HG02571 (cell line): ENCODE results near the gene TMEM169.

Experiments used
- ATAC-seq: cut with Tn5 transposase; IDR thresholded peaks from one replicate; pipeline ENCODE4 v1.9.1; 2021; ENCODE audit warnings: mild to moderate bottlenecking, moderate library complexity; ENCODE audit not compliant: unreplicated experiment

Gene TMEM169, protein sequence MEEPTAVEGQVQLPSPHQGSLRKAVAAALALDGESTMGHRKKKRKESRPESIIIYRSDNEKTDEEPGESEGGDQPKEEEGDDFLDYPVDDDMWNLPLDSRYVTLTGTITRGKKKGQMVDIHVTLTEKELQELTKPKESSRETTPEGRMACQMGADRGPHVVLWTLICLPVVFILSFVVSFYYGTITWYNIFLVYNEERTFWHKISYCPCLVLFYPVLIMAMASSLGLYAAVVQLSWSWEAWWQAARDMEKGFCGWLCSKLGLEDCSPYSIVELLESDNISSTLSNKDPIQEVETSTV

DNA sequence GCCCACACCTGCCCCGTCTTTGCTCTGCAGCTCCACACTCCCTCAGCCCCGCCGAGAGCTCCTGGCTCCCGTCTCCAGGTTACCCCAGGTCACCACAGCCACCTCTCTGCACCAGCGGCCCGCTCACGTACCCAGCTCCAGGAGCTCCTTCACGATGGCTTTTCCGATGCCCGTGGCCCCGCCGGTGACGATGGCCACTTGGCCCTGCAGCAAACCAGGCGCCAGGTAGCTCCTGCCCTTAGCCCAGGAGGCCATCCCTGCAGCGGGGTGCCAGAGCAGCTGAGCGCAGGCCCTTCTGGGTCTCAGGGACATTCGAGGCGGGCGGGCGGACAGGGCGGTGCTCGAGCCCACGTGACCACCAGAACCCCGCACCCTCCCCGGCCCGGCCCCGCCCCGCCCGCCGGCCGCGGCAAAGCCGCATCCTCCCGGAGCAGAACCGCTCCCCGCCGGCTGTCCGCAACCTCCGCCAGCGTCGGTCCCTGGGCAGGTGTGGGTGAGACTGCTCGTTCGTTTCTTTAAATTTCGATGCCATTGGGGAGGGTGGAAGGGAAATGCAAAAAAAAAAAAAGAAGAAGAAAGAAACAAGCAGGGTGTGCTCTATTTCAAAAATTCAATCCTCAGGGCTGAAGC, at the start of gene TMEM169, which contains the start of gene PECR:
Gene TMEM169 (plus strand): TSS at position 433 of the 630 bp plus-strand sequence. CDS start 14,045 bp downstream, outside the sequence.
Gene PECR (minus strand): TSS at position 323 of the 630 bp plus-strand sequence. CDS start 68 bp downstream, at position 255.
- ATAC-seq = peak; percentile 98

DNA sequence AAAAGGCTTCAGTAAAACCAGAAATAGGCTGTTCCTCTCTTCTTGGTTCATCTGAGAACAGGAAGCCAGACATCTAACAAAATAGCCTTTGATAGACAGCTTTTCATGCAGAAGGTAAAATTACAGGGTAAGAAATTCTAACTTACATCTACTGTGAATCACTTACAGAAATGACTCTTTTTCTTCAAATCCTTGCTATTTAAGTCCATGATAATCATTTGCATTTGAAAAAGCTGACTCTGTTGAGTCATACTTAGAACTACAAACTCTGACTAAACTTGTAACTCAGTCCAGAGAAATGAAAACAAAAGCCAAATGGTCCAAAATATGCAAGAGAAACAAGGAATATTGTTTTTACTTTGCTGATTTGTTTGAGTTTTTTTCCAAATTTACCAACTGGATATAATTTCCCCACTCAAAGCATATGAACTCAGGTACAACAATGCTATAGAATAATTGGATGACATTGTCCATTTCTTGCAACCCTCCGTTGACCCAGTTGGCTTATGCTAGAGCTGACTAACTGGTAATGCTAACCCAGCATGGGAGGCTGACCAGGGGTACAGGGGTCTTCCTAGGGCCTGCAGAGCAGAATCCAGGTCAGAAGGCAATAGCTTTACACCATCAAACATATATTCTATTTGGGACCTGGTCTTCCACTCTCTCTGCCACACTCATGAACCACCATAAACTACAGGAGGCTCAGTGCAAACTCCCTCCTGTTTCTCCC, 49.6 kb upstream of the TMEM169 start:
- peak; percentile 76 for ATAC-seq

DNA sequence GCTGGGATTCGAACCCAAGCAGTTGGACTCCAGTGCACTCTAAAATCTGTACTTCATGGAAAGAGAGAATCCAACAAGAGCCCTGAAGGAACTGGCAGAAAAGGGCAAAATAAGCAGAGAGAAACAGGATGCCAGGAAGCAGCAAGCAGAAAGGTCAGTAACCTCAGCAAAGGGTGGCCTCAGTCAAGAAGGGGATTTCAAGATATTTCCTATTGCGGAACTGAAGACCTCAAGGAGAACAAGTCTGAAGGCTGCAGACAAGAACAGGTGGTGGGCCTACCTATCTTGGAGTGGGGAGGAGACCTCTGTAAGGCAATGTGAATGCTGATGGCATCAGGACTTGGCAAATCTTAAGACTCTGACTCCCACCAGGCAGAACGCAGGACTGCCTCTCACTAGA, 48.3 kb upstream of the TMEM169 start:
- ATAC-seq = no peak

DNA sequence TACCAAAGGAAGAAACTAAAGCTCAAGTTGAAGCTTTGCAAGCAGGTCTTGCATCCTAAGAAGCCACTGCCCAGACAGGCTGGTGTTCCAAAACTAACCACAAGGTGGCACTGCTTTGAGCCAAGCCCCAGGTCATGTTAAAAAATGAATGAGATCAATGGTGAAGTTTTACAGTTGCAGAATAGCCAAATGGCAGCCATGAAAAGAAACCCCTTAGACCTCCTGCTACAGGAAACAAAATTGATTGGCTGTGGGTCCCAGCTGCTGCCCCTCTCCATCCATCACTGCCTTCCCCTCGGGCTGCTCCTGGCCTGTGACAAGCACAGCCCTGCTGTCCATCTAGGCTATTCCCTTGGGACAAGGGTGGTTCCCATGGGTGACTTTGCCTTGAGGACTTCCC, 47.7 kb upstream of the TMEM169 start:
- peak; percentile 39 for ATAC-seq

DNA sequence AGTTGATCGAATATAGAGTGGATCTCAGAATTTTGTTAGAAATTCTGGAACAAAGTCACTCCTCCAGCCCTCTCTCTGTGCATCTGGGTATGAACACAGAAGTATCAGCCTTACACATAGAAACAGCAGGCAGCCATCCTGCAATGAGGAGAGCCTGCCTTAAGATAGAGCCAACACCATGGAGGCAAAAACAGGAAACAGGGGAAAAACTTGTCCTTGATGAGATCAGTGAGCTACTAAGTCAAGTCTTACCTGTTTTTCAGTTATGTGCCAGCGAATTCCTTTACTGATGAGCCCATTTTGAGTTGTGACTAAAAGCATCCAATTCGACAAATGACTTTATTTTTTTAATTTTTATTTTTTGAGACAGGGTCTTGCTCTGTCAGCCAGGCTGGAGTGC, 41.8 kb upstream of the TMEM169 start:
- no peak for ATAC-seq

DNA sequence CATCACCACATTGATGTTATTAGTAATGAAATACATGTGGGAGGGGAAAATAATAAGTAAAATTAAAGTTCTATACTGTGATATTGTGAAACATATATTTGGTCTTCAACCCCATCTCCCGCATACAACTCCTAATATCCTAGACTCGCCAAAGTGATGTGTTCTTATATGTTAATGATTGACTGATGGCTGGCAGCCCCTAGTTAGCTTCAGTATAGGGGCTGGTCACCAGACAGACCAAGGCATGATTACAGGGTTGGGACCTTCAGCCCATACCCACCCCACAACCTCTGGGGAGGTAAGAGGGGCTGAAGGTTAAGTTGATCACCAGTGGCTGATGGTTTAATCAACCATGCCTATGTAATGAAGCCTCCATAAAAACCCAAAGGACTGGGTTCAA, 40.3 kb upstream of the TMEM169 start:
- no peak for ATAC-seq

DNA sequence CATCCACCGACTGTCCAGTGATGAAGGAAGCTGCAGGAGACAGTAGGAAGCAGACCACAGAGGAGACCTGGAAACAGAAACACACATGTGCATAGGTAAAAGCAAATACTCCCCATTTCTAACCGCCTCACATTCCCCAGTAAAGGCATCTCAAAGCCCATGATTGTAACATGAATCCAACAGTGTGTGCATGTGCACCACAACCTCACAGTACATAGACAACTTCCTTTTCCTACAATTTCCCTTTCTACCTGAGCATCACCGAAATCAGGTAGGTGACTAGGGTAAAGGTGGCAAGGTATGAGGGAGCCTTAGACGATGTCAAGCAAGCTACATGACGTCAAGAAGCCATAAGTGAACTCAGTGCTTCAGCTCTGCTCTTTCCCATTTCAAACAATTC, 37.8 kb upstream of the TMEM169 start:
- ATAC-seq = no peak

DNA sequence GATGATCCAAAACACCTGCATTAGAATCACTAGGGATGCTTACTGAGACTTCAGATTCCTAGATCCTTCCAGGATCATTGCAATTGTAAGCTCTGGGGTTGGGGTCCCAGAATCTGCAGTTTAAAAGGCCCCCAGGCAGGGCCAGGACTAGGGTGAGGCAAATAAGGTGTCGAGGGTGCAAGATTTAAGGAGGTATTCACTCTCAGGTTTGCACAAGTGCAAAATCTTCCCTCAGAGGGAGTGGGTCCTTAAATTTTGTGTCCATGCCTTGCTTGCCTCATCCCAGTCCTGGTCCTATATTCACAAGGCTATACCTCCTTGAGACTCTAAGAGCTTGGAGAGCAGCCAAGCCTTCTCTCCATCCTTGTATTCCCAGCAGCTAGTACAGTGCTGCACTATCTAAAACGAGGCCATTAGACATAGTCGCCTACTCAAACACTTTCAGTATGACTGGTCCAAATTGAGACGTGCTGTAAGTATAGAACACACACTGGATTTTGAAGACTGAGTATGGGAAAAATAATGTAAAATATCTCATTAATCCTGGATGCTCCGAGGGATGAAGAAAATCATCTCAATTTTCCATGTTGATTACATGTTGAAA, 36.7 kb upstream of the TMEM169 start:
- peak; percentile 95 for ATAC-seq

DNA sequence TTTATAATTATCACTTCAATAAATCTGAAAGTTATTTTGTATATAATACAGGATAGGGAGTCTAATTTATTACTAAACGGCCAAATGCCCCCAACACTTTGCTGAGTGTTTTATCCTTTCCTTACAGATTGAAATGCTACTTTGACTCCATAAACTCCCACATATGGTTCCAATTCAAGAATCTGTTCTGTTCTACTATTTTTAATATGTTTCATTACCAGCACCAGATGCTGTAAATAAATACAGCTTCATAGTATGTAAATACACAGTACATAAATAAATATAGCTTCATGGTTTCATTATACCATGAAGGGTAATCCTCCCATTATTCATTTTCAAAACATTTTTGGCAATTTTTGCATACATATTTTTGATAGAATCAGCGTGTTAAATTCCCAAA, 34.3 kb upstream of the TMEM169 start:
- ATAC-seq = no peak

DNA sequence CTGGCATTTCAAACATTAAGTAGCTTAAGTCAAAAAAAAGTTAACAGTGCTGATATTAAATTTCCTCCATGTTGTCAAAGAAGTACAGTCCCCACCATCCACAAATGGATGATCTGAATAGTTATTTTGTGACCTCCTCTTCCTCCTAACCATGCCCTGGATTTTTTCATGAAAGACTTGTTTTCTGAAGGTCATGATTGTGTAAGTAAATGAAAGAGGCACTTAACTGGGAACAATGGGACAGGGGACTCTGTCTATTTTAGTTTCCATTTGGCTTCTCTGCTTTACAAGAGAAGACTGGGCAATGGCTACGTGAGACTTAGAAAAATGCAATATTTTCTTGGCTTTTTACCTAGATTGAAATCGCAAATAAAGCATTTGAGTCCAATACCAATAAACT, 32.3 kb upstream of the TMEM169 start:
- ATAC-seq = no peak

DNA sequence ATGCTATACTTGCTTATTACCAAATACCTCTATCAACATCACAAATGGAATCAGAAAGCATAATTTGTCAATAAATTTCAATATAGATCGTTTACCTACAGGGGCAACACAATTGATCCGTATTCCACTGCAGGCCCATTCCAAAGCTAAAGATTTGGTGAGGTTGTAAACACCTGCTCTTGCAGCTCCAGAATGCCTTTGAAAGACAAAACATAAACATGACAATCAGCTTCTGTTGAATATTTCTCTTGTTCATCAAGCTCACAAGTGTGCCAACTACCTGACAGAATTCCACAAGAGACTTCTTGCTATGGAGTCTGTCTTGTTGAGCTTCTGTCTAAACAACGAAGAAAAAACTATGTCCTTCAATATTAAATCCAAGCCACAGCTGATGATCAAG, 30.4 kb upstream of the TMEM169 start:
- ATAC-seq = no peak

DNA sequence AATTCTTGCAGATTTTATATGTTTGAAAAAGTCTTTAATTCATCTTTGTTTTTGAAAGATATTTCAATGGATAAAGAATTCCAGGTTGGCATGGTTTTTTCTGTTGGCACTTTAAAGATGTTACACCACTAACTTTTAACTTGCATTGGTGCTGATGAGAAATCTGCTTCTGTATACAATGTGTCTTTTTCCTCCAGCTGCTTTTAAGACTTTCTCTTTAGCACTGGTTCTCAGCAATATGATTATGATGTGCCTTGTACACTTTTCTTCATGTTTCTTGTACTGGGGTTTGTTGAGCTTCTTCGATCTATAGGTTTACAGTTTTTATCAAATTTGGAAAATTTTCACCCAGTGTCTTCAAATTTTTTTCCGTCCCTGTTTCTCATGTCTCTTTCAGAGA, 29.3 kb upstream of the TMEM169 start:
- ATAC-seq = no peak

DNA sequence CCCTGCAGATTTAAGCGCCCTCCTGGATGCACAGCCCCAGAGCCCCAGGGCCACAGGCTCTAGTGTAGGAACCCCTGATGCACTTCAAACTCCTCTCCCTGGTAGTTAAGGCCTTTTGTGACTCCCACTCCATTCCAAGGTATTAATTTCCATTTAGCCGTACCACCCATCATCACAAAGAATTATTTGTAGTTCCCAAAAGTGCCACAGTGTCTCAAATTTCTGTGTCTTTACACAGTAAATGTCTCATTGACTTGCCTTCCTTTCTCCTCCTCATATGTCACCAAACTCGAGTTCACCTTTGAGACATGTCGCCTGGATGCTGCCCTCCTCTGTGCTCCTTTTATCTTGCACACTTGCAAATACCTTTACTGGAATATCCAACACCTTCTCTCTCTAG, 26.0 kb upstream of the TMEM169 start:
- ATAC-seq = no peak

DNA sequence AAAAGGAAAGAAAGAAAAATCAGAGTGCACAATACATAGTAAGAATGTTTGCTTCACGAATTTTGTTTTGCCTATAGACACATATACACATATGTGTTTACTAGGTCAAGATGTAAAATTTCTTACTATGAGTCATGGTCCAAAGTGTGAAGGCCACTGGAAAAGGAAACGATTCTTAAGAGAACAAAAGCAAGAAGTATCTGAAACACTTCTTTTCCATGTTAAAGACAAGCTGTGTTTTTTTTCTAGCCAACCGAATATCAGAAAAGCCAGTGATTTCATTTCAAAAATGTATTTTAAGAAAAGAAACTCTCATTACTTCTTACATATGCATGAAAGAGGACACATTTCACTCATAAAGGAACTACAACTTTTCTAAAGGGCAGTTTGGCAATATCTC, 25.0 kb upstream of the TMEM169 start:
- ATAC-seq = peak; percentile 36

DNA sequence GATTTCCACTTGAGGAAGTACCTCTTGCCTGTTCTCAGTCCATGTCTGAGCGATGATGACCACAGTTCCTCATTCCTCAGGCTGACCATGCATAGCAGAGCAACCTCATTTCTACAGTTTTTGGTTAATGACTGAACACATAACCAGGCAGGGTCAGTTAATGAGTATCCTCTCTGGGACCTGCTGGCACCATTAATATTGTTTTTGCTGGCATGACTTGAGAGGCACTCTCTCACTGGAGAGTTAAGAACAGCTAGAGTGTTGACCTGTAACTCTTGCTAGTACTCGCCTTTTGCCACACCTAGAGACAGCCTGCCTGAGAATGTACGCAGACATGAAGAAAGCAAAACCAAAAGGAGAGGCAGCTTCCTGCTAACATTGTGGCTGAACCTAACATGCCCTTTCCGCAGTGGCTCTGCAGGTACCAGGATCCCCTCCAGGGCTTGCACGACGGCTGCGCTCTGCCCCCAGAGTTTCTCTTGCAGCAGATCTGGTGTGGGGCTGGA, 24.0 kb upstream of the TMEM169 start:
- ATAC-seq = peak; percentile 81

DNA sequence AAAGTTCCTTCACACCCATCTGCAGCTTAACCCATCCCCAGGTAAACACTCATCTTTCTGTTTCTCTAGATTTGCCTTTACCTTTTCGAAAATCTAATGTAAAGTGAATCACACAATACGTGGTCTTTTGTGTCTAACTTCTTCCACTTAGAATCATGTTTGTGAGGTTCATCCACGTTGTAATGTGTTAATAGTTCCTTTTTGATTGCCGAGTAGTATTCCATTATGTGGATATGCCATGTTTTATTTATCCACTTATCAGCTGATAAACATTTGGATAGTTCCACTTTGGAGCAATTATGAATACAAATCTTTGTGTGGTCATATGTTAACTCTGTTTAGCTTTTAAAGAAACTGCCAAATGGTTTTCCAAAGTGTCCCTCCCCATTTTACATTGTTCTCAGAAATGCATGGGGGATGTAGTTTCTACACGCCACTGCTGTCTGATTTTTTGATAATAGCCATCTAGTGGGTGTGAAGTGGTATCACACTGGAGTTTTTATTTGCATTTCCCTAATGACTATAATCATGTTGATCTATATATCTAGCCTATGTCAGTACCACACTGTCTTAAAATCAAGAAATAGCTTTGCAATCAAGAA, 22.4 kb upstream of the TMEM169 start:
- ATAC-seq = no peak

DNA sequence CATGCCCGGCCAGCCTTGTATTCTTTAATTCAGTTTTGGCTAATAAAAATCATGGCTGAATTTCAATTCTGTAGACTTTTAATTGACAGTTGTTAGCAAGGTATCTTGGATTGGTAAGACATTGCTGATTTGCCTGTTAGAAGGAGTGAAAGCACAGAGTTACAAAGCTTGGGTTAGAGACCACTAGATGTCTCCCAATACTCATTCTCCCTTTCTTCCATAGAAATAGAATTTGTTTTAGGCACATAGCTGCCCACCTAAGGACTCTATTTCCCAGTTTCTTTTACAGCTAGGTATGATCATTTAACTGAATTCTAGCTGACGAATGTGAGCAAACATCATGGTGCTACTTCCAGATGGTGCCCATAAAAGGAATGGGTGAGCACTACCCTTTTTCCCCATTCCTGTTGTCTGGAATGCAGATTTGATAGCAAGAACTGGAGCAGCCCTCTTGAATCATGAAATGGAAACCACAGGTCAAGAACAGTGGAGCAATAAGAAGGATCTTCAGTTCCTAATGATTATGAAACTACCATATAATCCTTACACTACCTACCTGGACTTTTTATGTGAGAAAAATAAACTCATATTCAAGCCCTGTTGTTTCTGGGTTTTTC, 17.6 kb upstream of the TMEM169 start:
- no peak for ATAC-seq

DNA sequence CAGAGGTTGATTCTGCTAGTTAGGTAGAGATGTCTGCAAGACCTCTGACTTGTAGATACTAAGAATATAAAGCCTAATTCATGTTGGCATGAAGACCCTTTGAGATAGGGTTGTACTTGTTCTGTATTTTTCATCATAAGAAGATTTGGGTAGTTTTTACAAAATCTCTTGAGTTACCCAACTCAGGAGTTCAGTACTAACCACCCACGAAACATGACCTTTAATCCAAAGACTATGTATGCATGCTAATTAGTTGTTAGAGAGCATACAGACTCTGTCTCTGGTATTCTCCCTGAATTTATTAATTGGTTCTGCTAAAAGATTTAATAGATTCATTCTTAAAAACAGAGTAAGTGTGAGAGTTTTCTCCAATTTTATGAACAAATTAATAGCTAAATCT, 17.1 kb upstream of the TMEM169 start:
- no peak for ATAC-seq

DNA sequence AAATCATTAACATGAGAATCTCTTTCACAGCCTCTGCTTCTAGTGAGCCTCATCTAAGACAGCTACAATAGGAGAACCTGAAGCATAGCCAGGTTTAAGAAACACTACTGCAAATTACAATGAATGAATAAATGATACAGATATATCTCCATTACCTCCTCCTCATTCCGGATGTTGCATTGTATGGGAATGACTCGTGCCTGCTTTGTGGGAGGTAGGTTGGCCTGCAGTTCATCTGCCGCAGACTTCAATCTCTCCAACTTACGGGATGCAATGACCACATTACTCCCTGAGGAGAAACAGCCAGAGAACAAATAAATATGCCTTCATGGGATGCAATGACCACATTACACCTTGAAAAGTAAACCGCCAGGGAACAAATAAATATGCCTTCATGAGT, 15.5 kb upstream of the TMEM169 start:
- ATAC-seq = no peak

DNA sequence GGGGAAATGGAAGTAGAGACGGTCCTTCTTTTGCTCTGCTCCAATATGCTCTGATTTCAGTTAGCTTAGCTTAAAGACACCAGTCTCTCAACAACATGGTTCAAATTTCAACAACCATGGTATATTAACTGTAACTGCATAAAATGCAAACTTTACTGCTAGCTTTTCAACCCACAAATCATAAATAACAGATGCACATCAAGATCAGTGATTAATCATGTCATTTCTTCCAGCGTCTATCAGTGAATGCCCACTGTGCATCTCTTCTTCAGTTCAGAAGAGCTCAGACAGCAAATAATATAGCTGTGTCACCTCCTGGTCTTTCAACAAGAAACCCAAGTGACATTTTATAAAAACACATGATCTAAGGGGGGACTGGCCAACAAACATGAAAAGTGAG, 12.7 kb upstream of the TMEM169 start:
- no peak for ATAC-seq

DNA sequence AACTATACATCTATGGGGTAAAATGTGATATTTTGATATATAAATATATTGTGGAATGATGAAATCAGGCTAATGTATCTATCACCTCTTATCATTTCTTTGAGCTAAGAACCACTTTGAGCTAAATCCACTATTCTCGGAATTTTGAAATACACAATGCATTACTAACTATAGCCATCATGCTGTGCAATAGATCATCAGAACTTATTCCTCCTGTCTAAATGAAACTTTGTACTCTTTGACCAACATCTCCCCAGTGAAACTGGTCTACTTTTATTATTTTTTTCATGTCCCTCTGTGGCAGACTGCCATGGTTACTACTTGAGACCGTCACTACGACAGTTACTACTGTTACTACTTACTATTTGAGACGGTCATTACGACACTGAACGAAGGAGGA, 11.5 kb upstream of the TMEM169 start:
- no peak for ATAC-seq
